Lung (tissue), 12 donors: ENCODE results near the gene TAOK1. TPM values are rescaled to one million over a fixed set of nuclear protein-coding genes. Genes with fewer than 3 reads are reported as not detected.

ENCODE experiments used
- ATAC-seq: fragments of 200-7000 bp; cut with Tn5 transposase; one replicate; pipeline ENCODE4 v1.9.1; 2020; ENCODE audit warnings: moderate number of reproducible peaks; ENCODE audit not compliant: insufficient read depth, low FRiP score
- DNase-seq, 3 donors: peaks; one replicate each; pipeline ENCODE4 v3.0.0-alpha.2; 2013 to 2017
- H3K27ac ChIP-seq, 2 donors: one replicate each; pipeline ENCODE4 v1.5.1; 2013; ENCODE audit warnings: mild to moderate bottlenecking in 2 of 2, moderate library complexity in 2 of 2, control low read depth in 1 of 2, inconsistent platforms in 1 of 2, low read depth in 1 of 2, low read length in 1 of 2
- H3K27me3 ChIP-seq, 3 donors: one replicate each; pipeline ENCODE4 v1.5.1; 2013; ENCODE audit warnings: low read length in 2 of 3; ENCODE audit not compliant: control insufficient read depth in 3 of 3, insufficient read depth in 3 of 3
- H3K36me3 ChIP-seq, 4 donors: one replicate each; pipeline ENCODE4 v1.5.1; 2013; ENCODE audit warnings: low read length in 4 of 4, mild to moderate bottlenecking in 1 of 4, moderate library complexity in 1 of 4; ENCODE audit not compliant: control insufficient read depth in 4 of 4, insufficient read depth in 4 of 4
- H3K4me1 ChIP-seq, 5 donors: one replicate each; pipeline ENCODE4 v1.5.1; 2013; ENCODE audit warnings: low read length in 5 of 5, mild to moderate bottlenecking in 2 of 5, moderate library complexity in 1 of 5; ENCODE audit not compliant: control insufficient read depth in 5 of 5, insufficient read depth in 5 of 5
- H3K4me3 ChIP-seq: one replicate; pipeline ENCODE4 v1.5.1; 2013; ENCODE audit warnings: mild to moderate bottlenecking, control low read depth, moderate library complexity
- H3K9ac ChIP-seq, 2 donors: one replicate each; pipeline ENCODE4 v1.5.1; 2013; ENCODE audit warnings: low read length in 2 of 2, control low read depth in 1 of 2; ENCODE audit not compliant: insufficient read depth in 1 of 2
- H3K9me3 ChIP-seq, 4 donors: one replicate each; pipeline ENCODE4 v1.5.1; 2013; ENCODE audit warnings: low read length in 3 of 4, mild to moderate bottlenecking in 1 of 4, moderate library complexity in 1 of 4; ENCODE audit not compliant: control insufficient read depth in 4 of 4, insufficient read depth in 3 of 4
- WGBS, 2 donors: extraction: QIAGEN DNeasy Blood & Tissue Kit; methylation state at CpG; one replicate each; pipeline ENCODE4 v1.1.7; 2013; 5-methylcytosine and 5-hydroxymethylcytosine counted together
- polyA plus RNA-seq, 2 donors: library from polyadenylated mRNA; stranded (reverse); fragments of 200-250 nt; gene quantifications; one replicate each; pipeline ENCODE4 v1.2.1, GENCODE V29; 2013
- total RNA-seq, 2 donors: library from RNA; depleted of rRNA in 1 of 2; stranded (reverse); fragments of >200 nt in 1 of 2; gene quantifications; one replicate each; pipeline ENCODE4 v1.2.1, GENCODE V29; 2014 to 2021
- TF ChIP-seq, protein P1 (sequence below): IDR thresholded peaks from 2 replicates; pipeline ENCODE4 v1.5.1; 2012; ENCODE audit warnings: mild to moderate bottlenecking; ENCODE audit errors: control extremely low read depth, extremely low read depth
- donor health status: control.
- donor health status: control.
- donor health status: Bipolar disorder and iron deficiency.
- donor health status: healthy.
- donor health status: DM: yes; HTN: yes; CAD: no.

The TAOK1 gene
- total and polyA plus RNA-seq, 4 donors, result 8.8 to 81.0 (median 37.3) TPM

DNA sequence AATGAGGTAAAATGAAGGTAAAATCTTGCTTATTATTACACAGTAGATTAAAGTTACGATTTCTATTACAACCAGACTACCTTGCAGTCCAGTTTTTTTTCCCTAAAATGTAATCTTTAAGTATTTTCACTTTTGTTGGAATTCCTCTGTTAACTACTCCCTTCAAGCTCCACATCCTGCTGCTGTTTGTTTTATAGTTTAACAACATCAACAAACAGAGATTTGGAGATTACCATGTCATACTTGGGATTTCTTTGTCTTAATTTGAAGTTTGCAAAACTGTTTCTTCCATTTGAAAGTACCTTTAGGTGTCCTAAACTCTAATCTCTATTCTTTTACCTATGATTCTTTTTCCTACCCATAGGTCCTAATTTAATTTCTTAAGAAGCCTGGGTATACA lies 93.3 kb downstream of the TAOK1 start:
- Histone ChIP-seq H3K27ac (no peak overlapping the region), H3K36me3 (peaks cover 0 to 15% (median 8%) of the 10 kb centered on the region in 4 donors), H3K27me3 (no peaks in the 10 kb centered on the region), H3K4me1 (no peaks in the 10 kb centered on the region), H3K9ac (no peak overlapping the region), H3K4me3 (no peak overlapping the region), H3K9me3 (no peaks in the 10 kb centered on the region)
- TF ChIP-seq, protein P1, sequence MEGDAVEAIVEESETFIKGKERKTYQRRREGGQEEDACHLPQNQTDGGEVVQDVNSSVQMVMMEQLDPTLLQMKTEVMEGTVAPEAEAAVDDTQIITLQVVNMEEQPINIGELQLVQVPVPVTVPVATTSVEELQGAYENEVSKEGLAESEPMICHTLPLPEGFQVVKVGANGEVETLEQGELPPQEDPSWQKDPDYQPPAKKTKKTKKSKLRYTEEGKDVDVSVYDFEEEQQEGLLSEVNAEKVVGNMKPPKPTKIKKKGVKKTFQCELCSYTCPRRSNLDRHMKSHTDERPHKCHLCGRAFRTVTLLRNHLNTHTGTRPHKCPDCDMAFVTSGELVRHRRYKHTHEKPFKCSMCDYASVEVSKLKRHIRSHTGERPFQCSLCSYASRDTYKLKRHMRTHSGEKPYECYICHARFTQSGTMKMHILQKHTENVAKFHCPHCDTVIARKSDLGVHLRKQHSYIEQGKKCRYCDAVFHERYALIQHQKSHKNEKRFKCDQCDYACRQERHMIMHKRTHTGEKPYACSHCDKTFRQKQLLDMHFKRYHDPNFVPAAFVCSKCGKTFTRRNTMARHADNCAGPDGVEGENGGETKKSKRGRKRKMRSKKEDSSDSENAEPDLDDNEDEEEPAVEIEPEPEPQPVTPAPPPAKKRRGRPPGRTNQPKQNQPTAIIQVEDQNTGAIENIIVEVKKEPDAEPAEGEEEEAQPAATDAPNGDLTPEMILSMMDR, result no peak
- ATAC-seq (no peak), DNase-seq (no peak)
- 80 to 87% methylated on average over 1 of the region's 1 CpG for WGBS, 2 donors

DNA sequence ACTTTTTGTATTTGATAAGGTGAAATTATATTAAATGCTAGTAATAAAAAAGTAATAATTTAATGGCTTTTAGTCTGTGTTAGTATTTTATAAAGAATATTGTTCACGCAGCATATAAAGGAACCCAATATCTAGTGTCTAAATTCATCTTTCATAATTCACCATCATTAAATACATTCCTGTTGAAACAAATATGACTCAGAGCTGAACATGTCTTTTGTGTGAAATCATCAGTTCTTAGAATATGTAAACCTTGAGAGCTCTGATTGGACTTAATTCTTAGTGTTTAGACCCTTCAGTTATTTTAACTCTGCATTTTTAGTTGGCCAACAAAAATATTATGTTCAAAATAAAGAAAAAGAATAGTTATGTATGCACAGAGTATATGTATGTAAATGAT lies 104.8 kb downstream of the TAOK1 start:
- no peak overlapping the region for H3K4me3 ChIP-seq
- no peaks in the 10 kb centered on the region for H3K9me3 ChIP-seq
- DNase-seq, result no peak
- H3K36me3 ChIP-seq, result peaks cover 16 to 38% (median 22%) of the 10 kb centered on the region in 4 donors
- ATAC-seq, result no peak
- H3K27ac ChIP-seq, result no peak overlapping the region
- H3K27me3 ChIP-seq, result no peaks in the 10 kb centered on the region
- TF ChIP-seq, protein P1, result no peak
- no peak overlapping the region for H3K9ac ChIP-seq
- H3K4me1 ChIP-seq, result no peaks in the 10 kb centered on the region
- 95 to 98% methylated on average over 1 of the region's 1 CpG for WGBS, 2 donors

DNA sequence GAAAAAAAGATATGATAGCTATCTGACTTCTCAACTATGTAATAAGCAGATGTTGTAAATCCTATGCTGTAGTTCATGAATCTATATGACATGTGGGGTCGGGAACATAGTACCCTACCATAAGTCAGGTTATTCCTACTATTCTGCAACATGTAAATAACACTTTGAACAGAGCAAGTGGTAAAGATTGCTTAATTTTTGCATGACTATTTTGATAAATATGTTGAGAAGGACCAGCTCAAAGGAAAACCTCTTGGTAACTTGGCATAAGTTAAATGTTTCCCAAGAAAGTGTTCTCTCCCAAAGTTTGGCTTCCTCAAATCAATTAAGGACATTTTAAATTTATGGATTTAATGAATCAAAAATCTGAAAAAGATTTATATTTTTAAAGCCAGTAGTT lies 114.5 kb downstream of the TAOK1 start:
- WGBS, 2 donors, result 90 to 94% methylated on average over 1 of the region's 1 CpG
- no peak overlapping the region for H3K9ac ChIP-seq
- no peak overlapping the region for H3K4me3 ChIP-seq
- H3K27me3 ChIP-seq, result no peaks in the 10 kb centered on the region
- H3K36me3 ChIP-seq, result peaks cover 13 to 21% (median 16%) of the 10 kb centered on the region in 4 donors
- TF ChIP-seq, protein P1, result no peak
- H3K9me3 ChIP-seq, result no peaks in the 10 kb centered on the region
- ATAC-seq (no peak), DNase-seq (no peak)
- H3K4me1 ChIP-seq, result no peaks in the 10 kb centered on the region
- no peak overlapping the region for H3K27ac ChIP-seq

DNA sequence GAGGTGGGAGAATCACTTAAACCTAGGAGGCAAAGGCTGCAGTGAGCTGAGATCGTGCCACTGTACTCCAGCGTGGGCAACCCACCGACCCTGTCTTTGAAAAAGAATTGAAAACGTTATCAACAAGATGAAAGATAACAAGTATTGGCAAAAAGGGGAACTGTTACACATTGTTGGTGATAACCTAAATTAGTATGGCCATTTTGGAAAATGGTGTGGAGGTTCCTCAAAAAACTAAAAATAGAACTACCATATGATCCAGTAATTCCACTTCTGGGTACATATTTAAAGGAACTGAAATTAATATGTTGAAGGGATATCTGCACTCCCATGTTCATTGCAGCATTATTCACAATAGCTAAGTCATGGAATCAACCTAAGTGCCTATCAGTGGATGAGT lies 115.7 kb downstream of the TAOK1 start:
- ATAC-seq (no peak), DNase-seq (no peak)
- TF ChIP-seq, protein P1, result no peak
- WGBS, 2 donors, result 67 to 73% methylated on average over 4 of the region's 4 CpGs
- Histone ChIP-seq H3K27me3 (no peaks in the 10 kb centered on the region), H3K9ac (no peak overlapping the region), H3K36me3 (peaks cover 7 to 15% (median 12%) of the 10 kb centered on the region in 4 donors), H3K4me3 (no peak overlapping the region), H3K4me1 (no peaks in the 10 kb centered on the region), H3K9me3 (no peaks in the 10 kb centered on the region), H3K27ac (no peak overlapping the region)
